GM19395 (cell line): ENCODE data around the gene EVI5.
"Not testable (repeated sequence)": the region's sequence is repeated elsewhere in the genome, so short reads cannot be mapped to it uniquely, and the experiment has no call there.

Experiments used
- ATAC-seq: cut with Tn5 transposase; IDR thresholded peaks from one replicate; pipeline ENCODE4 v1.9.1; 2021; ENCODE audit warnings: mild to moderate bottlenecking, moderate library complexity; ENCODE audit not compliant: unreplicated experiment

Gene EVI5

GRCh38 chr1:92527670-92528069 is 257.2 kb downstream of the EVI5 start:
- ATAC-seq, result no peak

GRCh38 chr1:92524944-92525590 is 259.8 kb downstream of the EVI5 start:
- not testable (repeated sequence) for ATAC-seq

- no peak for ATAC-seq
These were observed 265.9 kb downstream of the EVI5 start for GRCh38 chr1:92519043-92519442.

DNA sequence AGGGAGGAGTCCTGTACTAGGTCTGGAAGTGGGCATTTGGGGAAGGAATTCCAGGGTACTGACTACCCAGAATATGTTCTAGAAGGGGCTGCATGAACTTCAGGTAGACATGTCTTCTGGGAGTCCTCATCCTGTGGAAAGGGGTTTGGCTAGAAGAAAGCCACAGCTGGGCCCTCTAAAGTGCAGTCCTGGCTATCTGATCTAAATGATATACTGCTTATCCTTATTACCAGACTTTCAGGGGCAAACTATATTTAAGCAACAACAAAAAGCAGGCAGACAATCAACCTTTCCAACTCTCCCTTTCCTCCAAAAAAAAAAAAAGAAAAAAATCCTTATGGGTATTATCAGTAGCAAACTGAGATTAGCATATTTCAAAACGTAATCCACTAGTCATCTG is 268.3 kb downstream of the EVI5 start:
- no peak for ATAC-seq

GRCh38 chr1:92515796-92516201 is 269.1 kb downstream of the EVI5 start:
- no peak for ATAC-seq

DNA sequence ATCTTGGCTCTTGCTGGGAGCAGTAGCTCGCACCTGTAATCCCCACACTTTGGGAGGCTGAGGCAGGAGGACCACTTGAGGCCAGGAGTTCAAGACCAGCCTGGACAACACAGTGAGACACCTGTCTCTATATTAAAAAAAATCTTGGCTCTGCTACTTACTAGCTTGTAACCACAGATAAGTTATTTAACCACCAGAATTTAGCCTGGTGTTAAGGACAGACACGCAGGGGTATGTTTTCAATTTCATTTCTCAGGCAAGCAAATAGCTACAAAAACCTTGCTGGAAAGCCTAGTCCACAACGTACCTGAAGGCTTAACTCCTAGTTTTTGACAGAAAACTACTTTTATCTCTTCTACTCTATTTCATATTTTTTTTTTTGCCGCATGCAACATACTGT is 273.4 kb downstream of the EVI5 start:
- peak; percentile 75 for ATAC-seq

DNA sequence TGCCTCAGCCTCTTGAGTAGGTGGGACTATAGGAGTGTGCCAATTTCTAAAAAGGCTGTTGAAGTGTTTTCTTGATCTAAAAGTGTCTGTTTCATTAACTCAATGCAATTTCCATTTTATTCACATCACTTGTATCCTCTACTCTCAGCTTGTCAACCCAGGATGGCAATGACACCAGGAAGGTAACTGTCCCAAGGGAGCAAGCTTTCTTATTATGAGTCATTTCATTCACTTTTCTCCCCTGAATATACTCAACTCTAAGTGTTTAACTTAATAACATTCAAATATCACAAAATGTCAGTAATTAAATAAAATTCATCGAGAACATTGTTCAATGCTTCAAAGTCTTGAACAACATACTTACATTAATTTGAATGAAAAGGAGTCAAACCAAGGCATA is 275.3 kb downstream of the EVI5 start:
- ATAC-seq, result no peak

- ATAC-seq, result no peak
These were observed 279.8 kb downstream of the EVI5 start for GRCh38 chr1:92505015-92505692.

DNA sequence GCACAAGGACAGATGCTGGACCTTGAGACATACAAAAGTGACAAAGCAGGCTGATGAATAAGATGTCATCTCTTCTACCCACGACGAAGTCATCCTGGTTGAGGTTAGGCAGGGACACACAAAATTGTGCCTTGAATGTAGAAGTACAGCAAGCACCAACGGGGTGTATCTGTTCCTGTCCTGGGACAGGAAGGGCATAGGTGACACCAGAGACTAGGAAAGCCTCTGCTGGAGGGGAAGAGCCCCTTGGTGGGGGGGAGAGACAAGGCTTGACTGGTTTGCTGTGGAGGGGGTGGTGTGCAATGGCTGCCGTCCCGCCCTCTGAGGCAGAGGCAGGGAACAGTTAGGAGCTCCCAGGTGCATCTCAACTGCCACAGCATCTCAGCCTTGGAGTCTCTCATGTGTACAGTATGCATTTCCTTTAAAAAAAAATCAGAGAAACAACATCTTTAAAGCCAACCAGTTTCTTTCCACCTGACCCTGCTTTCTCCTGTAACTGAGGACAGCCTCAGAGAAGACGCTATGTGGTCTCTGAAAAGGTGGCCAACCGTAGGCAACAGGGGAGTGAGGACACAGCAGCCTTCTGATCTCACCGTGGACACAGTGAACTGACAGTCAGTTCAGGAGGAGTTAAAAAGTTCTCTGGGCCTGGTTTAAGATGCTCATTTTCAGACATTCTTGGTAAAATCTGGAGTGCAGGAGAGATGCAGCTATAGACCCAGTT is 280.5 kb downstream of the EVI5 start:
- ATAC-seq, result no peak

DNA sequence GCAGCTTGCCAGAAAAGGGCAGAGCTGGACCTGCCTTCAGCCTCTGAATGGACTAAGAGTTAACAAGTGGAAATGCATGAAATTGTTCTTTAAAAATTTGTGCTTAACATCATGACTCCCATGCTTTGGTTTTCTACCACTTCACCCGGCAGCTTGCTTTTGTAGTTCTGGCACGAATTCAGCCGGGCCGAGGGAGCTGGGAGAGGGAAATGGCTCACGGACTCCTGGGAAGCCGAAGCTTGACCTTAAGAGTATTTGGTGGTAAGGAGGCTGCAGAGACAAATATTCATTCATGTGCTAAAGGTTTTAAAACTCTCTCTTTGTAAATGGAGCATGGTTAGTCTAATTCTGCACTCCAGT is 281.0 kb downstream of the EVI5 start:
- no peak for ATAC-seq

DNA sequence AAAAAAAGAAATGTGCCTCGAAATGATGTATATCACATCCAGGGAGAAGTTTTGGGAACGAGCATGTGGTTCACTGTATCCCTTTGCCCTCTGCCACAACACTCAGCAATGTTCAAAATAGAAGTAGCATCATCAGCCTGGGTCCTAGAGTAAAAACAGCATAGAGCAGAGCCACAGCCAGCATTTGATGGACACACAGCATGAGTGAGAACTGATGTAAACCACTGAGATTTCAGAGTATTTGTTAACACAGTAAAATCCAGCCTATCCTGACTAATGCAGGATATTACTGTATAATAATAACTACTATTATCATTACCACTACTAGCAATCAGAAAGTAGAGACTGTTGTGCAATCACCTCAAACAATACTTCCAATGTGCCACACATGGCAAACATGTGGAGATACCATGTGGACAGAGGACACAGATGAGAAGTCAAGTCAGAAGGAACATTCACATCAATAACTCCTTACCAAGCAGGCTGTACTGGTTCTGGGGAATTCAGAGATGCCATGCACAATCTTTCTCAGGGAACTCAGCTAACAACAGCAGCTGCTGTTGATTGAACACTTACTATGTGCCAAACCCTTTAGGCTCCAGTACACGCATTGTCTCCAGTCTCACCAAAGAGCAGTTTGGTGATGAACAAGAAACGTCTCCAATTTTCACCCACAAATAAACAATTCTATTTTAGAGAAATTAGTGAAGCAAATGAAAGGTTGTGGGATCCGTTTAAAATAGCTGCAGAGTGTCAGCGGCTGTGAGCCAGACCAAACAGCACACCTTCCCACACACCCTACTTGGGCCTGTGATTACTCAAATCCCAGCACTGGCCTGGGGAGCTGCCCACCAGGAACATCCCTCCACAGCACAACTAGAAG is 281.6 kb downstream of the EVI5 start:
- ATAC-seq, result peak; percentile 44

DNA sequence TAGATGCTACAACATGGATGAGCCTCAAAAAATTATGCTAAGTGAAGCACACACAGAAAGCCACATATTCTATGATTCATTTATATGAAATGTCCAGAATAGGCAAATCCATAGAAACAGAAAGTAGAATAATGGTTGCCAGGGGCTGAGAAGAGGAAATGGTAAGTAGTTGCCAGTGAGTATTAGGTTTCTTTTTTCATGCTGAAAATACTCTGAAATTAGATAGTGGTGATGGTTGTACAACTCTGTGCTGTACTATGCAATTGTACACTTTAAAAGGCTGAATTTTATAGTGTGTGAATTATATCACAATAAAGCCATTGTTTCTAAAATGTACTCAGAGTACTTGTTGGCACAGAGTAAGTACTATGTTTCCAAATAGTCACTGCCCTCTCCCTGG is 282.7 kb downstream of the EVI5 start:
- ATAC-seq, result peak; percentile 65

- no peak for ATAC-seq
These were observed 284.4 kb downstream of the EVI5 start for GRCh38 chr1:92500552-92500951.

DNA sequence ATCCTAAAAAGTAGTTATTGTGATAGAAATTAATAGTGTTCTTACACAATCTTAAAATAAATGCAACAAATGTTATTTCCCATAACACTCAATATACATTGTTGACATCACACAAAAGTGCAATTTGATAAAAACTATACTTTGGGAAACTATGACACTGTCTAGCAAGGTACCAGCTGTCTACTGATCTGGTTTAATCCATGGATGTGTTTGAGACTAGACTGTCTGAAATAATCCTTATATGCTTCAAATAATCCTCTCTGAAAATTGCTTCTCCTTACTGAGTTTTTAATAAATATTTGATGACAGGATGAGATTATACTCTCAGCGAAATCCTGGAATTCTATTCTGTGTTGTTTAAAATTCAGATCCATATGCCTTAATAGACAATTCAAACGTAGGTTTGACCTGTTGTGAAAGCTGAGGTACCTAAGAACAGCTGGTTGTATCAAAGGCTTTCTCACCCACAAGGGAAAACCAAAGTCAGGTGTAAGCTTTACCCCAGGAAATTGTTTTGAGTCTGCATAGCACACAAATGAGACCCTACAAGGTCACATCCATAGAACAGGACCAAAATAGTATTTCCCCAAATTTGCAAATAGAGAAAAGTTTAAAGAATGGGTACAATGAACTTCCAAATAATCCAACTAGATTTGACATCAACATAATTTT is 289.4 kb downstream of the EVI5 start:
- ATAC-seq, result no peak

GRCh38 chr1:92494485-92495141 is 290.3 kb downstream of the EVI5 start:
- ATAC-seq, result no peak

GRCh38 chr1:92493139-92493538 is 291.8 kb downstream of the EVI5 start:
- ATAC-seq, result no peak

- ATAC-seq, result no peak
These were observed 296.1 kb downstream of the EVI5 start for GRCh38 chr1:92488832-92489231.

- no peak for ATAC-seq
These were observed 296.5 kb downstream of the EVI5 start for GRCh38 chr1:92488416-92488815.

DNA sequence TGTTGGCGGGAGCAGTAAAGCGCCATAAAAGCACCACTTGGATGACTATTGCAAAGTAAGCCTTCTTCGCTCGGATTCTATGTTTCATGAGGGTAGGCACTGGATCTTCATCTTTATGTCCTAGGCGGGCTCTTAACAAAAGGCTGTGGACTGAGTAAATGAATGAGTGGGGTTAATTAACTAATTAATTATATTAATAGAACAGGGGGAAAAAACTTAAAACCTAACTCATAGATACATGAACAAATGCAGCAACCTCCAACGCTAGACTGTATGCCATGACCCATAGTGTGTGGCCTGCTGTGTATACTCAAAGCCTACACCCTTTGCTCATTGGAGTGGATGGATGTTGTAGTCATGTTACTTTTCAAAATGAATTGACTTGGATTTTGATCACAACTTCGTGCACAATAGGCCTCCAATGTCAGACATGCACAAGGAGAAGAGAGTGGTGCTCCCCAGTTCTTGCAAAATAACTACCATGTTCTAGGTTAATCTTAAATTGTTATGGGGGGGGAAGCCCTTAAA is 297.8 kb downstream of the EVI5 start:
- no peak for ATAC-seq
